Sigmoid colon (tissue), 4 donors: ENCODE results near the gene TATDN3.

ENCODE experiments used
- EP300 ChIP-seq, 4 donors: sonication (generic); formaldehyde crosslinking; IDR thresholded peaks; one replicate each; pipeline ENCODE4 v1.6.1; 2017; ENCODE audit warnings: antibody characterized with exemption in 4 of 4
- POLR2AphosphoS5 ChIP-seq, 4 donors: sonication (generic); formaldehyde crosslinking; IDR thresholded peaks; one replicate each; pipeline ENCODE4 v1.6.1; 2017; ENCODE audit warnings: antibody characterized with exemption in 4 of 4

DNA sequence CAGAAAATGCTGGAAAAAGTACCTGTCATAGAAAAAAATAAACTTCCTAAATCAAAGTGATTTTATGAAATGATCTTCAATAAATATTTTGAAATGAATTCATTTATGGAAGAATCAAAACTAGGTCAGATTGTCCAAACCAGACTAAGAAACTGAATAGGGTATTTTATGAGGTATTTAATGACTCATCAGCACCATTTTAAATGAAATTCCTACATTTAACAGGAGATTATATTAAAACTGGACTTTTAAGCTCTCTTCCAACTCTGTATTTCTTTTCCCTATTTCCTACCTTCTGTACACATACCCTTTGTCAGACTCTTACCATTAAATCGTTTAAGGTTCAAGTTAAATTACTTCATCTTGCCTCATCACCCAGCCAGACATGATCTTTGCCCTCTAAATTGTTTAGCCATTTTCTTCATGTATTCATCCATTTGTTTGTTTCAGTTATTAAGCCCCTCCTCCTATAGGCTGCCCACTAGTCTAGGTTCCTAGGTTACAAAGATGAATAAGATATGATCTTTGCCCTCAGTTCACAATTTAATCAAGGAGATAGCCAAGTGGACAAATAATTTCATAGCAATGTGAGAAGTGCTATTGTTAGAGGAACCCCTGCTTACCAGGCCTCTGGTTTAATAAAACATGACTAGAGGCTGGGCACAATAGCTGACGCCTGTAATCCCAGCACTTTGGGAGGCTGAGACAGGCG is 25.0 kb downstream of the TATDN3 start:
- TF ChIP-seq EP300 (IDR thresholded peaks at IDR 0.05) (no peak), POLR2AphosphoS5 (IDR thresholded peaks at IDR 0.05) (no peak)
